Parathyroid adenoma (tissue), 2 donors: ENCODE results near the gene MNX1.

Source experiments
- H2AFZ ChIP-seq: fragments of 300-600 bp; sonication (generic); one replicate; pipeline ENCODE4 v1.7.0; 2017; ENCODE audit warnings: antibody characterized with exemption, mild to moderate bottlenecking
- H3K27ac ChIP-seq: fragments of 300-600 bp; sonication (generic); one replicate; pipeline ENCODE4 v1.7.0; 2017
- H3K27me3 ChIP-seq: fragments of 300-600 bp; sonication (generic); one replicate; pipeline ENCODE4 v1.7.0; 2017; ENCODE audit warnings: low read length; ENCODE audit not compliant: control insufficient read depth, insufficient read depth
- H3K36me3 ChIP-seq: fragments of 300-600 bp; sonication (generic); one replicate; pipeline ENCODE4 v1.7.0; 2017; ENCODE audit warnings: low read length; ENCODE audit not compliant: control insufficient read depth, insufficient read depth
- H3K4me1 ChIP-seq: fragments of 300-600 bp; sonication (generic); one replicate; pipeline ENCODE4 v1.7.0; 2017; ENCODE audit warnings: control low read depth
- H3K4me2 ChIP-seq: fragments of 300-600 bp; sonication (generic); one replicate; pipeline ENCODE4 v1.7.0; 2017; ENCODE audit warnings: low read length
- H3K4me3 ChIP-seq: fragments of 300-600 bp; sonication (generic); one replicate; pipeline ENCODE4 v1.7.0; 2017; ENCODE audit warnings: low read depth, low read length
- H3K79me2 ChIP-seq: fragments of 300-600 bp; sonication (generic); one replicate; pipeline ENCODE4 v1.7.0; 2017; ENCODE audit warnings: control low read depth
- H3K9ac ChIP-seq: fragments of 300-600 bp; sonication (generic); one replicate; pipeline ENCODE4 v1.7.0; 2017; ENCODE audit warnings: mild to moderate bottlenecking
- H3K9me3 ChIP-seq: fragments of 300-600 bp; sonication (generic); one replicate; pipeline ENCODE4 v1.7.0; 2017; ENCODE audit warnings: low read length; ENCODE audit not compliant: control insufficient read depth
- CTCF ChIP-seq: fragments of 300-600 bp; sonication (generic); IDR thresholded peaks from one replicate; pipeline ENCODE4 v1.7.0; 2017; ENCODE audit warnings: antibody characterized with exemption, mild to moderate bottlenecking
- donor health status: primary hyperparathyroidism.

Gene MNX1

GRCh38 chr7:156986378-156986777, 24.1 kb downstream of the MNX1 start:
- no peak overlapping the region for H3K4me3 ChIP-seq
- H3K27ac ChIP-seq, result no peak overlapping the region
- H3K9ac ChIP-seq, result no peak overlapping the region
- no peak overlapping the region for H3K4me2 ChIP-seq
- no peaks in the 10 kb centered on the region for H3K4me1 ChIP-seq
- H3K27me3 ChIP-seq, result no peaks in the 10 kb centered on the region
- no peaks in the 10 kb centered on the region for H3K36me3 ChIP-seq
- TF ChIP-seq CTCF, result no peak
- H3K79me2 ChIP-seq, result no peaks in the 10 kb centered on the region
- H3K9me3 ChIP-seq, result no peaks in the 10 kb centered on the region
- H2AFZ ChIP-seq, result no peak overlapping the region

GRCh38 chr7:156985101-156985992, 25.1 kb downstream of the MNX1 start:
- Histone ChIP-seq H3K36me3 (no peaks in the 10 kb centered on the region), H3K4me2 (no peak overlapping the region), H3K27ac (no peak overlapping the region)

GRCh38 chr7:156984174-156984891, 26.1 kb downstream of the MNX1 start:
- Histone ChIP-seq H3K27me3 (no peaks in the 10 kb centered on the region), H3K9me3 (no peaks in the 10 kb centered on the region), H3K4me1 (no peaks in the 10 kb centered on the region), H3K4me3 (no peak overlapping the region), H3K4me2 (no peak overlapping the region), H2AFZ (no peak overlapping the region), H3K9ac (no peak overlapping the region), H3K36me3 (no peaks in the 10 kb centered on the region), H3K27ac (no peak overlapping the region), H3K79me2 (no peaks in the 10 kb centered on the region)
- TF ChIP-seq CTCF, result no peak

More at GRCh38 chr7:156985101-156985992, 25.1 kb downstream of the MNX1 start:
- H3K9me3 ChIP-seq, result no peaks in the 10 kb centered on the region
- no peak overlapping the region for H2AFZ ChIP-seq
- no peaks in the 10 kb centered on the region for H3K27me3 ChIP-seq
- no peaks in the 10 kb centered on the region for H3K79me2 ChIP-seq
- no peak for TF ChIP-seq CTCF
- no peaks in the 10 kb centered on the region for H3K4me1 ChIP-seq
- H3K4me3 ChIP-seq, result no peak overlapping the region
- H3K9ac ChIP-seq, result no peak overlapping the region

GRCh38 chr7:156979711-156980110, 30.8 kb downstream of the MNX1 start:
- no peak overlapping the region for H3K27ac ChIP-seq
- no peaks in the 10 kb centered on the region for H3K36me3 ChIP-seq
- H3K4me2 ChIP-seq, result no peak overlapping the region
- no peak for TF ChIP-seq CTCF
- no peak overlapping the region for H2AFZ ChIP-seq
- H3K4me1 ChIP-seq, result no peaks in the 10 kb centered on the region
- no peaks in the 10 kb centered on the region for H3K79me2 ChIP-seq
- no peak overlapping the region for H3K9ac ChIP-seq
- no peaks in the 10 kb centered on the region for H3K27me3 ChIP-seq
- H3K4me3 ChIP-seq, result no peak overlapping the region
- H3K9me3 ChIP-seq, result no peaks in the 10 kb centered on the region
